ENCODE results near the gene PRPF40B.
"Not testable (repeated sequence)": the region's sequence is repeated elsewhere in the genome, so short reads cannot be mapped to it uniquely, and the experiment has no call there.

The PRPF40B gene

DNA sequence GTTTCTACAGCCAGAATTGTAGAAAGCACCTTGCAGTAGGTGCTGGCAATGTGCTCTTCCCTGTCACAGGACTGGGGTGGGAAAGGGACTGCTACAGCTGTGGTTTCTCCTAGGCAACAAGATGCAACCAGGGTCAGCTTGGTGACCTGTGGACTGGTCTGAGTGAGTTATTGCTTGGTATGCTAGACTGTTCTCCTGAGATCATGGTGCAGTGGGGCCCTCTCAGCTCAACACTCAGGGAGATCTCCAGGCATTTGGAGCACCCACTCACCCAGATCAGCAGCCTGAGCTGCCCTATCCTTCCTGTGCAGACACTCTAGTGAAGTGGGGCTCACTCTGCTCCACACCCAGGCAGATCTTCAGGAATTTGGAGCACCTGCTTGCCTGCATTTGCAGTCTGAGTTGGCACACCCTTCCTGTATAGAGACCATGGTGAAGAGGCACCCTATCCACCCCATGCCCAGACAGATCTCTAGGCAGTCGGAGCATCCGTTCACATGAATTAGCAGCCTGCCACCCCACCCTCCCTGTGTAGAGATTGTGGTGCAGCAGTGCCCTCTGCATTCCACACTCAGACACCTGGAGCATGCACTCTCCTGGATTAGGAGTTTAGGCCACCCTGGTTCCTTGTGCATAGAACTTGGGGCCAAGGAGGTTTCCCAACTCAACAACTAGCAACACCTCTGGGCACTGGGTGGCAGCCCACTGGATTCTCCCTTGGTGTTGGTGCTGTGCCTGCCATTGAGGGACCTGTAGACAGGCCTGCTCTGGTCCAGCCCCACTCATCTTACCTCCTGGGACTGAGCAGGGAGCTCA, 14.1 kb upstream of the PRPF40B start:
- DNase-seq (ENCODE audit: low spot score): no peak

DNA sequence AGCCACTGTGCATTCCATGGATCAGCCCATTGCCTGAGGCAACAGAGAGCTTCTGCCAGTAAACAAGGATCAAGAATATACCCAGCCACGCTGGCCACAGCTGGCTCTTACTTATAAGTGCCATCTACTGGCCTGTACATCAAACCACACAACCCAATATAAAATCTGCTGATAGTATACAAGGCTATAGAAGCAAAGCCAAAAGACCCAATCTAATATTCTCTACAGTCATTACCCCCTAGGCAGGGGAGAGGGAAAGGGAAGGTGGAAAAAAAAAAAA, 13.5 kb upstream of the PRPF40B start:
- no peak for DNase-seq (ENCODE audit: low spot score)

DNA sequence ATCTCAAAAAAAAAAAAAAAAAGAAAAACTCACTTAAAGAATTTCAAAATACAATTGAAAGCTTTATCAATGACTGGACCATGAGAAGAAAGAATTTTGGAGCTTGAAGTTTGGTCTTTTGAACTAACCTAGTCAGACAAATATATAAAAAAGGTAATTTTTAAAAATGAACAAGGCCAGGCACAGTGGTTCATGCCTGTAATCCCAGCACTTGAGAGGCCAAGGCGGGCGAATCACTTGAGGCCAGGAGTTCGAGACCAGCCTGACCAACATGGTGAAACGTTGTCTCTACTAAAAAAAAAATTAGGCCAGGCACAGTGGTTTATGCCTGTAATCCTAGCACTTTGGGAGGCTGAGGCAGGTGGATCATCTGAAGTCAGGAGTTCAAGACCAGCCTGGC, 12.6 kb upstream of the PRPF40B start:
- DNase-seq (ENCODE audit: low spot score): not testable (repeated sequence)

DNA sequence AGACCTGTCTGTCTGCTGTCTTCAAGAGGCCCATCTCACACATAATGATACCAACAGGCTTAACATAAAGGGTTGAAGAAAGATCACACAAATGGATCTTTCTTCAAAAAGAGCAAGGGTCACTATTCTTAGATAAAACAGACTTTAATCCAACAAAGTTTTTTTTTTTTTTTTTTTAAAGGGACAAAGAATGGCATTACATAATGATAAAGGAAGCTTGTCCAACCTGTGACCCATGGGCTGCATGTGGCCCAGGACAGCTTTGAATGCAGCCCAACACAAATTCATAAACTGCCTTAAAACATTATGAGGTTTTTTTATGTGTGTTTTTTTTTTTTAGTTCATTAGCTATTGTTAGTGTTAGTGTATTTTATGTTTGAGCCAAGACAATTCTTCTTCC, 11.2 kb upstream of the PRPF40B start:
- no peak for DNase-seq (ENCODE audit: low spot score)

DNA sequence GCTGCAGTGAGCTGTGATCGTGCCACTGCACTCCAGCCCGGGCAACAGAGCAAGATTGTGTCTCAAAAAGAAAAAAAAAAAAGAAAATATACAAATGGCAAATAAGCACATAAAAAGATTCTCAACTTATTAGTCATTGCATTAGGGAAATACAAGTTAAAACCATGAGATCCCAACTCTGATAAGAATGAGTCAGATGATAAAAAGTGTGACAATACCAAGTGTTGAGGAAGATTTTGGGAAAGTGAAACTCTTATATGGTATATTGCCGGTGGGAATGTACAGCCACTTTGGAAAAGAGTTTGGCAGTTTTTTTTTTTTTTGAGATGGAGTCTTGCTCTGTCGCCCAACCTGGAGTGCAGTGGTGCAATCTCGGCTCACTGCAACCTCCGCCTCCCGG, 7.6 kb upstream of the PRPF40B start:
- DNase-seq (ENCODE audit: low spot score): no peak

DNA sequence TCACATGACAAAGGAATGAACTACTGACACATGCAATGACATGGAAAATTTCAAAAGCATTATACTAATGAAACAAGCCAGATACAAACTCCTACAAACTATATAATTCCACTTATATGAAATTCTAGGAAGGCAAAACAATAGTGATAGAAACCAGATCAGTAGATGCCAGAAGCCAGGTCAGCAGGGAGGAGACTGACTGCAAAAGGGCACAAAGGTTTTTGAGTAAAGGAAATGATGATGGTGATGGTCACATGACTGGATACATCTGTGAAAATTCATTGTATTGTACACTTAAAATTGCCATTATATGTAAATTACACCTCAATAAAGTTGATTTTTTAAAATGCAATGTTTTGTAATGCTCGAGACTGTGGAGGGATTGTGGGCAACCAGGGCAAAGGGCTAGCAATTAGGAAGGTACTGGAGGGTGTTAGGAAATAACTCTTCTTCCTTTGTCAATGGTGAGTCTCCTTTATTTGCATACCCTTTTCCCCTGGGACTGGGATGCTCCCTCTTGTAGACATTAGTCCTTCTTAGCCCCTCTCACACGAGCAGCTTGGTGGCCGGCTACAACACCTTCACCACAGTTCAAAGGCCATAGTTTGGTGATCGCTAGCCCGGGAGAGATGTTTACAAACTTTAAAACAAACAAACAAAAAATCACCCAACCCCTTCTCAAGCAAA, 6.7 kb upstream of the PRPF40B start:
- no peak for DNase-seq (ENCODE audit: low spot score)

DNA sequence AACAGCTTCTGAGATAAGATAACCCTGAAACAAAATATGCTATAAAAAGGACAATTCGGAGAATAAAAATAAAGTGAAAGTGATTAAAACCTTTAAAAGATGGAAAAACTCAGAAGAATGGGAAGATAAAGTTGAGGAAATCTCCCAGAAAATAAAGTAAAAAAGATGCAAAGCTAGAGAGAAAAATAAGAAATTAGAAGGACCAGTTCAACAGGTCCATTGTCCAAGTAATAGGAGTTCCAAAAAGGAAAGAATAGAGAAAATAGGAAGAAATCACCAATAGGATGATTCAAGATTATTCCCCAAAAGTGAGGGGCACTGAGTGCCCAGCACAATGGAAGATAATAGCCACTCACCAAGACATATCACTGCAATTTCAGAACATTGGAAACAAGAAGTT, 4.8 kb upstream of the PRPF40B start:
- no peak for DNase-seq (ENCODE audit: low spot score)

DNA sequence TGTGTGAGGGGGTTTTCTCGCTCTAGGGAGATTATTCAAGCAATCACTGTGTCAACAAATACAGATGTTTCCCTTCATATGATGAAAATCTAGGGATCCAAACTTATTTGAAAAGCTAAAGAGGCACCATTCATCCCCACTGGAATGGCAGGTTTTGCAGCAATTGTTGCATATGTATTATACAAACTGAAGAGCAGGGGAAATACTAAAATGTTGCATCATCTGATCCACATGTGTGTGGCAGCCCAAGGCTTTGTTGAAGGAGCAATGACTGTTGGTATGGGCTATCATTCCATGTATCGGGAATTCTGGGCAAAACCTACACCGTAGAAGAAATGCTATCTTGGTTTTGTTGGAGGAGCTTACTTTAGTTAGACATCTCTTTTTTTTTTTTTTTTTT, 4.1 kb upstream of the PRPF40B start:
- DNase-seq (ENCODE audit: low spot score): no peak

DNA sequence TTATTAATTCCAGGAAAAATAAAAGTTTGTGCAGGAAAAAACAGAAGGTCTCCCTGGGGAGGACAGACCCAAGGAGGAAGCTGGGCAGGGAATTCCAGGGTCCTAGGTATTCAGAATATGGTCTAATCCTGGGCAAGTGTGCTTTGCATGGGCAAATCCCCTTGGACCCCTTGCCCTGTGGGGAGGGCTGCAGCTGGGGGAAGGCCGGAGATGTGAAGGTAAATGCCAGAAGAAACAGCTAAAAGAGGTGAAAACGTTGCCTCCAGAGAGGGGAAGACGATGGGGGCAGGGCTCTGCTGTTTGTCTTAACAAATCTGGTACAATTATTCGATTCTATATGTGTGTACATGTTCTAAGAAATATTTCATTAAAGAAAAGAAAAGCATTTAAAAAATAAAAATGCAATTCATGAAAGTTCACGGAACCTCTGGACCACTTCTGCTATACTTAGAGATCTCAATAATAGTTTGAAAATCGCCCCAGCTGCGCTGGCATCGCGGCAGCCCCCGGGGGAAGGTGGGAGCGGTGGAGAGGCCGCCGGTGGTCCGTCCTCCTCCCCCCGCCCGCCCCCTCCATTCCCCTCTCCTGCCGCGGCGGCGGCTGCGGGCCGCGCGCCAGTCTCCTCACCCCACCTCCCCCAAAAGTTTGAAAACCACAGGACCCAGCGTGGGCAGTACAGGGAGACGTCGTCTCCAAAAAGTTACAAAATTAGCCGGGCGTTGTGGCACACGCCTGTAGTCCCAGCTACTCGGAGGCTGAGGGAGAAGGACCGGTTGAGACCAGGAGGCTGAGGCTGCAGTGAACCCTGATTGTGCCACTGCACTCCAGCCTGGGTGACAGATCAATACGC, 1.5 kb upstream of the PRPF40B start:
- DNase-seq (ENCODE audit: low spot score): no peak

DNA sequence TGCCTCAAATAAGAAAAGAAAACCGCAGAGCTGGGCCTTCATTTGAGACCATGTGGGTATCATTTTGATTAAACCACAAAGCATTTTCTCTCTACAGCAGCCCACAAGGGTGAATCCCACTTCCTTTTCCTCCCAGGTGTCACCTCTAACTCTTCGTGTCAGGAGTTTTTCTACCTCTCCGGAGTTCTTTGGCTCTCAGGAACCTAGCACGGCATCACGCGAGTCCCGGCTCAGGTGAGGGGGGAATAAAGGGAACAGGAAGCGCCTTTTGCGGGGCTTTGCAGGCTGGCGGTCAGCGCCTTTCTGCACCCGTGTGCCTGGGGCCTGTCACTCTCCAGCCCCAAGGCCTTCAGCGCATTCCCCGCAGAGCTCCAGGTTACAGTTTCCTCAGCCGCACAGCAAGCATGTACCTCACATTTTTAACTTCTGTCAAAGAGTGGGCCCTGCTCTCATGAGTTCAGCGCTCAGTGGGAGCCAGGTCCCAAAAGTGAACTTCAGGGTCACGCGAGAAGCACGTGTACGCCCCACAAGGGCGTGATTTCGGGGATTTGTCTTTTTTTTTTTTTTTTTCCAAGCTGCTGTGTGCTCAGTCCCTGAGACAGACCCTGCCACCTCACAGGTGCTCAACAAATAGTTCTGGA, 740 bp upstream of the PRPF40B start:
- DNase-seq (ENCODE audit: low spot score): peak; percentile 56

DNA sequence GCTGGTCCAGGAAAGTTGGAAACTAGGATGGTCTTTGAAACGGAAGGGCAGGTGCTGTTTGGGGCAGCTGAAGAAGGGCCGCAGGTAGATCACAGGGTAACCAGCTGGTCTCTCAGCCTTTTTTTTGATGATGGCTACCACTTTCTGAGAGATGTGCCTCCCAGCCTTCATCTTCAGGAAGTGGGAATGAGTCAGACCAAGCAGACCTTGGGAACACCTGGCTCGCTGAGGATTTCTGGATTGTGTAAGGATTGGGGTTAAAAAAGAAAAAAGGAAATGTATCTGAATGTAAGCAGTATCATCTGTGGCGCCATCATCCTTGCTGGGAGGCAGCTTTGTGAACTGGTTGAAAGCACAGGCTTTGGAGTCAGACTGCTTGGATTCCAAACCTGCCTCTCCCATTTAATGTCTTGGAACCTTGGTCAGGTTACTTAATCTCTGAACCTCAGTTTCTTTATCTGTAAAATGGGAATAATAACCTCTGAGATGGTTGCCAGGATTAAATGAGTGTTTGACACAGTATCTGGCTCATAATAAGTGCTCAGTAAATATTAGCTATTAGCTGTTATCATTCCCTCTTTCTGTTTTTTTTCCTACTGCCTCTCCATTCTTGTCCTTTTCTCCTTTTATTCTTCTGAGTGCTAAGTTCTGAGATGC, 1.7 kb downstream of the PRPF40B start:
- no peak for DNase-seq (ENCODE audit: low spot score)

DNA sequence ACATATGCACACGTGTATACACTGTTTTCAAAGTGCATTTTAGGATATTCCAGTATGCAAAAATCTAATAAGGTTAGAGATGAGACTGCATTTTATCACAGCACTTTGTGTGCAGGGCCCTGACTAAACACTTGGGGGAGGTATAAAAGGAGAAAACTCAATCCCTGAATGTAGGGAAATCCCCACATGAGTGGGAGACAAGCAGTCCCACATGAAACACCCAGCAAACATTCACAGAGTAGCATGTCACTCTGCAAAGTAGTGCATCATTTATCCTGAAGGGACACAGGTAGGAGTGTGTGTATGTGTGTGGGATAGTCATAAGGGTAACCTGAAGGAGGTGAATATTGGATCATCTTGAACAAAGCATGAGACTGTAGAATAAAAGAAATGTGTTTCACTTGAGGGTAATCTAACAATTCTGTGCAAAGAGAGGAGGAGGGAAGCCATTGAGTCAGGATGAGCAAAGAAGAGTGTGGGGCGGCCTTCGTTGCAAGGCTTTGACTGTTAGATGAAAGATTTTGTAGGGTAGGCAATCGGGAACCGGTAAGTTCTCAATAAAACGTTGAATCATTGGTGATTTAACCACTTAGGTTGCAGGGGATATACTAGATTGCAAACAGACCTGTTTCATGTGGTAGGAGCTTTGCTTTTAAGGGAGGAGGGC, 2.9 kb downstream of the PRPF40B start:
- no peak for DNase-seq (ENCODE audit: low spot score)

DNA sequence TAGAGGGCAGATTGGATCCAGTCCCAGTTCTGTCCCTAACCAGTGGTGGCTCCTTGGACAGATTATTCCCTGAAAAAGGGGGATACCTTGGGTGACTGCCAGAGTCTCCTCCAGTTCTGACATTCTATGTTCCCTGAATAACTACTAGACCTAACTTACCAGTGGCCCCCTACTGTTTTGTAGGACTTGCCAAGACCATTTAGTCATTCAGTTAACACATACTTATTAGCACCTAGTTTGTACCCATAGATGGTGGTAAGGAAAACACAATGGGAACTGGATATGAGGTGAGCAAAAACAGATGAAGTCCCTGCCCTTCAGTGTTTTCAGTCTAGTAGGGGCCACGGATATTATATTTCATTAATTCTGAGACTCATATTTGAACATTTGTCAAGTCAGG, 3.5 kb downstream of the PRPF40B start:
- DNase-seq (ENCODE audit: low spot score): no peak

DNA sequence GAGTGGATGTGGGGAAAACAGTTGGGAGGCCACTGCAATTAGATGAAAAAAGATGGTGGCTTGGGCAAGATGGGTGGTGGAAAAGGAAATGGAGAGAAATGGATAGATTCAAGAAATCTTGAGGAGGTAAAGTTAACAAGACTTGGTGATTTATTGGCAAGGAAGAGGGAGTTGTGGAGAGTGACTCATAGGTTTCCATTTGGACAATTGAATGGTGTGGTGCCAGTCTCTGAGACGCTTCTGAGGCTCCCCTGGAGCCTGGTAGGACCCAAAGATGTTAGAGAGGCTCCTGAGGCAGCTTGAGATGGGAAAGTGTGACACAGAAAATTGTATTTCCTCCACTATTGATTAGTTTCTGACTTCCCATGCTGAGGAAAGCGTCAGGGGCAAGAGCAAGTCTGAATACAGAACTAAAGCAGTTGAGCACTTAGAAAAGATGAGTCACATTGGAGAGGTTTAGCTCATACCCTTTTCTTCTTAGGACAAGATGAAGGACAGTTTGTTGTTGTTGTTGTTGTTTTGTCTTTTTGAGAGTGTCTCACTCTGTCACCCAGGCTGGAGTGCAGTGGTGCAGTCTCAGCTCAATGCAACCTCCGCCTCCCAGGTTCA, 4.5 kb downstream of the PRPF40B start:
- no peak for DNase-seq (ENCODE audit: low spot score)

DNA sequence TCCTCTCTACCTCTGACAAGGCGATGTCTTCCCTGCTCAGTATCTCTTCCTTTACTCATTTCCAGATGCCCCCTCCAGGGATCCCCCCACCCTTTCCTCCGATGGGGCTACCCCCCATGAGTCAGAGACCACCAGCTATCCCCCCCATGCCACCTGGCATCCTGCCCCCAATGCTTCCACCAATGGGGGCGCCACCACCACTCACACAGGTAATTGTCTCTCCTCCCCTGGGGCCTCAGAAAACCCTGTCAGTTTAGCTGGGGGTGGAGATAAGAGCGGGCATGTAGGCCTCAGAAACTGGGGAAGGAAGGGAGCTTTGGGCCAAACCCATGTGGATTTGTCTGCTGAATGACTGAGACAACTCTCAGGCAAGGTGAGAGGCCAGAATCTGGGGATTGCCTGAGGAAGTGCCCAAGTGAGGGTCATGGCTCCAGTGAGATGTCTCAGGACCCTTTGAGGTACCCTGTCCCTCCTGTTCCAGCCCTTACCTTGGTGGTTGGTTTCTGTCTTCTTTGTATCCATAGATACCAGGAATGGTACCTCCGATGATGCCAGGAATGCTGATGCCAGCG, 8.1 kb downstream of the PRPF40B start:
- DNase-seq (ENCODE audit: low spot score): no peak

DNA sequence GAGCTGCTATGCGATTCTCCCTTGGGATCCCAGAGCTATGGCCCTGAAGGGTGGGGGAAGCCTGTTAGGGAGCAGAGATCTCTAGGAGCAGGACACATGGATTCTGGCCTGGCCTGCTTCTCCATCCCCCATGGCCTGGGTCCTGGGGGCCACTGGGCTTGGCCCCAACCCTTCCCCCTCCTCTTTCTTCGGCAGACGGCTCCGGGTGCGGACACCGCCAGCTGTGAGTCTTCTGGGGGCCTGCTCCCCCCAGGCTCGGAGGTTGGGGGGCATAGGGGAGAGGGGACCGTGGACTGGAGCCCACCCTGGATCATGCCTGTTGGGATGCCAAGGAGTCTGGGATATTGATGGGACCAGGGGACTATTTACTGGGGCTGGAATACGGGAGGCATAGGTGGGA, 9.0 kb downstream of the PRPF40B start:
- no peak for DNase-seq (ENCODE audit: low spot score)

DNA sequence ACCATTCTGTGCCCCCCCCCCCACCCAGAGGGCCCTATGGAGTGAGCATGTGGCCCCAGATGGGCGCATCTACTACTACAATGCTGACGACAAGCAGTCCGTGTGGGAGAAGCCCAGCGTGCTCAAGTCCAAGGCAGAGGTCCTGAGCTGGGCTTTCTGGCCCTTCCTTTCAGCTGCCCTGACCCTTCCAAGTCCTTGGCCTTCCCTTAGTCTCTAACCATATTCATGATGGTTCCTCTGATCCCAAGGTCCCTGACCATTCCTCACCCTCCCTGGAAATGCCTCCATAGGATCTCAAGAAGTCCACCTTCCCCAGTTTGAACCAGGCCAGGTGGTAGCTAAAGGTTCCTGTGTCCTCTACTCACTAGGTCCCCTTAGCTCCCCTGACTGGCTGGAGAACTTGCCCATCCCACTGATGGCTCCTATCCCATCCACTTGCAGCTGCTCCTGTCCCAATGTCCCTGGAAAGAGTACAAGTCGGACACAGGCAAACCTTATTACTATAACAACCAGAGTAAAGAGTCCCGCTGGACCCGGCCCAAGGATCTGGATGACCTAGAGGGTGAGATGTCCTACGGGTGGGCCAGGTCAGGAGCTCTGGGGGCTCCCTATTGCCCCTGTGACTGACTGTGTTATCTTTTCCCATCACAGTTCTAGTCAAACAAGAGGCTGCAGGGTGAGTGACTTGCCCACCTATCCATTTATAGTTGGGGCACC, 9.8 kb downstream of the PRPF40B start:
- no peak for DNase-seq (ENCODE audit: low spot score)

DNA sequence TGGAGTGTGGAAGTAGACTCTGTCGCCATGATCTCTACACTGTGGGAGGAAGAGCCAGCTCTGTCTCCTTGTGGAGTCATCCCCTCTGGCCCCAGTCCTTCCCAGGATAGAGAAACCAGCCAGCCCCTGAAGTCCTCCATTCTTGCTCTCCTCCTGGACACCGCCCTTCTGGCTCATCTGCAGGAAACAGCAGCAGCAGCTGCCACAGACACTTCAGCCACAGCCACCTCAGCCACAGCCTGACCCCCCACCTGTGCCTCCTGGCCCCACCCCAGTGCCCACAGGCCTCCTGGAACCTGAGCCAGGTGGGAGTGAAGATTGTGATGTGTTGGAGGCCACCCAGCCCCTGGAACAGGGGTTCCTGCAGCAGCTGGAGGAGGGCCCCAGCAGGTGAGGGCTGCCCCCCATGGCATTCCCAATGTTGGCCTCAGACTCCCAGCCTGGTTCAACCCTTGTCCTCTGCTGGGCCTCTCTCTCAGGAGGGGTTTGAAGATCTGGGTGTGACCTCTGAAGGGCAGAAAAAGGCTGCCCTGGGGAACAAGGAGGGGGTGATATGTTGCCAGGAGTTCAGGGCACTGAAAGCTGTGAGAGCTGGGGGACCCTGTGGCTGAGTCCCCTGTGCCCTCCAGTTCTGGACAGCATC, 10.5 kb downstream of the PRPF40B start:
- no peak for DNase-seq (ENCODE audit: low spot score)

DNA sequence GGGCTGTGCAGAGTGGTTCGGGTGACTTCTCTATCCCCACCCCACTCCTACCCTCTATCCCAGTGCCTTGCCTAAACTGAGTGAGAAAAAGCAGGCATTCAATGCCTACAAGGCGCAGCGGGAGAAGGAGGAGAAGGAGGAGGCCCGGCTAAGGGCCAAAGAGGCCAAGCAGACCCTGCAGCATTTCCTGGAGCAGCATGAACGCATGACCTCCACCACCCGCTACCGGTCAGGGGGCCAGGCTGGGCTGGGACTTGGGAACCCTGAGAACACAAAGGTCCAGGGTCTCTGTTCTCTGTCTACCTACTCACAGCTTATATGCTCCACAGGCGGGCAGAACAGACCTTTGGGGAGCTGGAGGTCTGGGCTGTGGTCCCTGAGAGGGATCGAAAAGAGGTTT, 11.7 kb downstream of the PRPF40B start:
- DNase-seq (ENCODE audit: low spot score): no peak

DNA sequence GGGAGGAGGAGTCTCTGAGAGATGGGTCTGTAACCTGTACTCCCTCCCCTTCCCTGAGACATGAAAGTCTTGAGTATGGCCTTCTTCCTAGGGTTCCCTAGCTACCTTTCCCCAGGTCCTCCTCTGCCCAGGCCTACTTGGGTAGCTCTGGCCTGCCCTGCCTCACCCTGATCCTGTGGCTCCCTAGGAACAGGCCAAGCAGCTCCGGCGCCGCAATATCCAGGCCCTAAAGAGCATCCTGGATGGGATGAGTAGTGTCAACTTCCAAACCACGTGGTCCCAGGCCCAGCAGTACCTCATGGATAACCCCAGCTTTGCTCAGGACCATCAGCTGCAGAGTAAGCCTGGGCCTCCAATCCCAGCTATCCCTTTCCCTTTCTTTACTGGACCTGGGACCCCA, 12.3 kb downstream of the PRPF40B start:
- DNase-seq (ENCODE audit: low spot score): no peak
